Stimulated activated CD4-positive, alpha-beta T cell treated with anti-CD3 and anti-CD28 coated beads, Interleukin-4, amount 100 ng/mL, for 48 hours (primary cell): ENCODE results near the gene ZFAND3.
"Not testable (repeated sequence)": the region's sequence is repeated elsewhere in the genome, so short reads cannot be mapped to it uniquely, and the experiment has no call there.

Source experiments
- DNase-seq, 2 donors: peaks; one replicate each; pipeline ENCODE4 v3.0.0-alpha.2; 2020; ENCODE audit warnings: low read depth in 2 of 2

Gene ZFAND3

DNA sequence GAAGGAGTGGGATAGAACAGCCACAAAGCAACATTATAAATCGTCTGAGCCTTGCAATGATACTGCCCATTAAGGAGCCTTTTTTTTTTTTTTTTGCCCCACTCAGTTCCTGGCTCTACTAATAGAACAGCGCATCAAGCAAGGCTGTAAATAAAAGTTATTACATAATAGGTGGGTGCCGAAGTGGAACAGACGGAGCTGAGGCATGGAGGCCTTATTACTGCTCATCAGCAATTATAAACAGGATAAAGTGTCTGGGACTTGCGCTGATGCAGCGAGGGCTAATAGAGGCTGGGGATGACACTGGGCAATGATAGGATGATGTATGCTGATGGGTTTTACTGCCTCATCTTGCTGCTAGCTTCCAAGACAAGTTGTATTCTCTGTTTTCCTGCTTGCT lies 272.1 kb downstream of the ZFAND3 start:
- no peak for DNase-seq

DNA sequence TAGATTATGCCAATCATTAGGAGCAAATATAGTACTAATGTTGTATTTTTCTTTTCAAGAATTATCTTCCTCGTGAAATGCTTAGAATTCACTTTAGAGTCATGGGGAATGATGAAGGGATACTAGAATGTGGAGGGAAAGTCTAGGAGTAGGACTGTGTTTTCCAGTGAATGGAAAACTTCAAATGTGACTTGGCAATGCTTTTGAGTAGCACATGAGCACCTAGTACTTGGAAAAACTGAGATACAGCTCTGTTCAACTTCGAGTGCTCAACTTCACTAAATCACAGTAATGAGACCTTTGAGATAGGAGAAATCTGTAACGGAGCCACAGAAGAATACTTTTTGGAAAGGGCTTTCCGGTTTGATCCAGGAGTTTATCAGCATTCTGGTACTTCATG lies 272.9 kb downstream of the ZFAND3 start:
- no peak for DNase-seq

DNA sequence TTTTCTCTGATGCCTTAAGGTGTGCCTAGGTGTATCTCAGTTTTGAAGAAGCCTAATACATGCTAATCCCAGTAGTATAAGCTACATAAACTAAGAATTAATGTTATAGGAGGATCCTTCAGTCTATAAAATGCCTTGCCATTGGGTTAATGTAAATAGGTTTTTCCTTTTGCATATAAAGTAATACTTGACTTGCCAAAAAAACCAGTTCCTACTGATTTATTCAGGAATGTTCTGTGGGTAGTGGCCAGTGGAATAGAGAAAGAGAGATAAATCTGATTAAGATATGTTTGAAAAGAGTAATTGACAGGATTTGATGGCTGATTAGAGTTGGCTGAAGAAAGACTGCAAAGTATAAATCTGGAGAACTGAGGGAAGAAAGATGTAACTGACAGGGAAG lies 273.4 kb downstream of the ZFAND3 start:
- no peak for DNase-seq

DNA sequence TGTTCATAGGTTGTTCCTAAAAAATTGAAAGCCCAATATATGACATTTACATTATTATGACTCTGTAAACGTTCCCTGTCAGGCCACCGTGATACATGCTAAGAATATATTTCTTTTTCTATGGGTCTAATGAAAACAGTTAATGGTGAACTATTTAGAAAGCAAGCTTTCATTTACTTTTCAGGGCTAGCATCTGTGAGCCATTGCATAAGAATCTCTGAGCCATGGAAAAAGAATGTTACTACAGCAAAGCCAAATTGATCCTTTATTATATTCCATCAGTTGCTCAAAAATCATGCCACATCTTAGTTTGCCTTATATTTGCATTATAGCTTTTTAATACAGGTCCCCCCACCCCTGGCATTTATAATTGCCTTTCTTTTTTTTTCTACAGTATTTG lies 275.5 kb downstream of the ZFAND3 start:
- DNase-seq, result no peak

DNA sequence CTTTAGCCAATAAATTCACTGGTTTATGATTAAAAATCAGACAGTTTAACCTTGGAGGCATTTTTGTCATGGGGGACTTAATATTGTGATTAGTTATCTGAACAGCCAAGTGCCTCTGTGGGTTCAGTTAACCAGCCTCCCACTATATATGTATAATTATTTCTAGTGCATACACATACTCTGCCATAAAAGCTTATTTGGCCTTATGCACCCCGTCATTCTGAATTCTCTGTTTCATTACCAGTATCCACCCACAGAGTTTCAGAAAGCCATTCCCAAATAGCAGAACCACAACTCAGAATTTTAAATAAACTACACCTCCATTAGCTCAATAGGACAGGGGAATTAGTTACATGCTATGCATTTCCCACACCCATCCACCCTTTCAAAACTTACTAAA lies 279.7 kb downstream of the ZFAND3 start:
- no peak for DNase-seq

DNA sequence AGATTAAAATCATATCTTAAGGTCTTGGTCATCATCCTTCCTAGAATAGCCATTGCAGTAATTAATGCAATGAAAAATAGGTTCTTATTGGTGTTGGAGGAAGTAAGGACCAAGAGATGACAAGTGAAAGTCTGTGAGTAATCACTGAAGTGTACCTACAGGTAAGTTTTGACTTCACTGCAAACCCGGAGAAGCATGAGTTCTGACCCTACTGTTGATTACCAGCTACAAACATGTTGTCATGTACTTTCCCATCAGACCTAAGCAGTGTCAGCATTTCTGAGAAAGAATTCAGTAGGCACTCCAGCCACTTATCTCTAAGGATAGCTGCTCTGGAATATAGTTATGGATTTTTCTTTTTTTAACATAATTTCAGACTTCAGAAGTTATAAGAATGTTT lies 280.9 kb downstream of the ZFAND3 start:
- DNase-seq, result no peak

DNA sequence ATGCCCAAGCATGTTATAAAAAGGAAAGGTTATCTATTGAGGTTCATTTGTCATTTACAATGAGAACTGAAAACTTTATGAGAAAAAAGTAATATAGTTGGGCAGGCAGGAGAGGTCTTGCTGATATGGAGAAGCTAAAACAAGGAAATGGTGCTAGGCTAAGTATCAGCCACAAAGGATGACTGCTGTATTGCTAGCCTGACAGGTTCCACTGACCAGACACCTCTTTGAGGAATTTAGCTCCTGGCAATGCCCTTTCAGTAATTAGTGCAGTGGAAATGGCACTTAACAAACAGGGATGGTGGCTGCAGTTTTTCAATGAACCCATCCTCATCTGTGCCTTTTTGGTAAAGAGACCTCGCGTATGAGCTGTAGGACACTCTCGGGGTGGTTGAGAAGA lies 284.4 kb downstream of the ZFAND3 start:
- no peak for DNase-seq

DNA sequence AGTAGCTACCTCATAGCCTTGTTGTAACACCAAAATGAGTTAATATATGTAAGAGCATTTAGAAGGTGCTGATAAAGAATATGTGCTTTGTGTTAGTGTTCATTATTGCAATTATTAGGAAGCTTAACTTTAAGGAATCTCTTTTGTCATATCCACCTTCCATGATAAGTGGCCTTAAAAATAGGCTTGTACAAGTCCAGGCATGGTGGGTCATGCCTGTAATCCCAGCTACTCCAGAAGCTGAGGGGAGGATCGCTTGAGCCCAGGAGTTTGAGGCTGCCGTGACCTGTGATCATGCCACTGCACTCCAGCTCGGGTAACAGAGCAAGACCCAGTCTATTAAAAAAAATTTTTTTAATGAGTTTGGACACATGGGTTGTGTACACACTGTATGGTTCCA lies 285.5 kb downstream of the ZFAND3 start:
- no peak for DNase-seq

DNA sequence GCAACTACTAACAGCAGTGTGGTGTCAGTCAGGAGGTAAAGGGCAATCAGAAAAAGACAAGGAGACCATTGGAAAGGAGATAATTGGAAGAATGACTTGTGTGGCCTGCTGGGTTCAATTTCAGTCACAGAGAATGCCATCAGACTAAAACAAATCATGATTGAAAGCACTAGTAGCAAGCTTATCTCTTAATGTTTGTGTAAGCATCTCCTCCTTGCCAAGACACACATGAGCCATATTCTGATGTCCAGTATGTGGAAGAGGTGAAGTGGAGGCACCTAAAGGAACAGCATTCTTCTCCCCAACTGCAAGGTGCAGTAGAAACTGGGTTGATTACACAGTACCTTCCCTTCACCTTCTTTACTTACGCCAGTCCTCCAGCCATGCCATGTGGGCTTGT lies 287.5 kb downstream of the ZFAND3 start:
- DNase-seq, result no peak

DNA sequence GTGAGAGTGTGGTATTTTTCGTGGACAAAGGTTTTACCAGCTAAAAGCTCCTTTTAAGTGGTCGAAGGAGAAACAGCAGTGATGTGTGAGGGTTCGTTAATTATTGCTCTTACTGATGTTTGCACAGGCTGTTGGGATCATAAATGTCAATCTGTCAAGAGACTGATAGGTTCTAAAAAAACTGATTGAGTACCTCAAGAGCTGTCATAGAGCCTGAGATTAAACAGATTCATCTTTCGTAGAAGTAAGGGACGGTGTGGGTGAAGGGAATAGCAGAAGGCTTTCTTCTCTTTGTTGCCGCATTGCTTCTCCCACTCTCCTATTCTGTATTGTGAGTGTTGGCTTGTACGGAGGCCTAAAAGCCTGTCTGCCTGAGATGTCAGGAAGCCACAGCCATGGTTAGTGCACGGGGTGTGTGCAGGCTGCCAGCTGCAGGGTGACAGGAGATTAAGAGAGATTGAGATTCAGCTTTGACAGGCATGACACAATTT lies 291.0 kb downstream of the ZFAND3 start:
- DNase-seq, result no peak

DNA sequence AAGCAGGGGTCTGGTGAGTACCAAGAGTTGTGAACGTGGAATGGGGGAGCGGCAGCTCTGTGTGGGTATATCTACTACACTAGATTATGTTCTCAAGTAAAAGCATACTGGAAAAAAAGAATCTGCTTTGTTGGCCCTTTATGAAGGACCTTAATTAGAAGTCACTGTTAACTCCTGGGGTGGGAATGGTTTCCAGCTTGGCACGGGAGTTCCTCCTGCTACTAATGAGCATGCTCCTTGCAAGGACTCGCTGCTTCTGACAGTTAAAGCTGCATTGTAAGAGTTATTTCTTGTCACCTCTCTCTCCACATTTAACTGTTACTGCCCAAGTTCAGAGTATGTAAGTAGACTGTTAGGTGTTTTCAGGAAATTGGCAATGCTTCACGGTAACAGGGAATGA lies 292.7 kb downstream of the ZFAND3 start:
- no peak for DNase-seq

DNA sequence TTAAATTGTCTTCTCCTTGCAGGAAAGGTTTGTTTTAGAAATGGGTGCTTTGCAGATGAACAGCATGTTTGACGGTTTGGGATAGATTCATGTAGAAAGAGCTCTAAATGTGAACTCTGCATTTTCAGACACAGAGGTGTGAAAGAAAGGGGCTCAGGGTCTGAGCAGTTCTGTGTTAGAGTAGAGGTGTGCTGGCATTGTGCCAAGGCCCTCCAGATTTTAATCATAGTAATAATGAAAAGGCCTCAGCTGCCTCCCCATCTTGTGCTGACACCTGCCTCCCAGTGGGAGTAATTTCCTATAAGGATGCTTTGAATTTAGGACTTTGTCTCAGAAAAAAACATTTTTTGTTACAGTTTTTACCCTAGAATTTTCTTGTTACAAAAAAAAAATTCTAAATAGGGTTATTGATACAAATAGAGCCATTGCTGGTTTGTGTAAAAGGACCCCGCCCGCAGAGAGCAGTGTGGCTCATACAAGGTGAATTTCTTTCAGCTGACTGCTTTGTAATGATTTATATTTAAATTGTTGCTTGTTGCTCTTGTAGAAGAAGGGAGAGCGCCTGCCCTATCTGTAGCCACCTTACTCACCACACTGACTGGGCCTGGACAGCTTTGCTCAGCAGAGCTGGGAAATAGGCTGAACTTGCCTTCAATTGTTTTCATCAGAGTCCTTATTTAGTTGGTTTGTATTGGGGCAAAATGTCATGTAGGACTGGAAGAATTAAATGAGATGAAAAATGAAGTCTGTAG lies 294.5 kb downstream of the ZFAND3 start:
- DNase-seq, result no peak

DNA sequence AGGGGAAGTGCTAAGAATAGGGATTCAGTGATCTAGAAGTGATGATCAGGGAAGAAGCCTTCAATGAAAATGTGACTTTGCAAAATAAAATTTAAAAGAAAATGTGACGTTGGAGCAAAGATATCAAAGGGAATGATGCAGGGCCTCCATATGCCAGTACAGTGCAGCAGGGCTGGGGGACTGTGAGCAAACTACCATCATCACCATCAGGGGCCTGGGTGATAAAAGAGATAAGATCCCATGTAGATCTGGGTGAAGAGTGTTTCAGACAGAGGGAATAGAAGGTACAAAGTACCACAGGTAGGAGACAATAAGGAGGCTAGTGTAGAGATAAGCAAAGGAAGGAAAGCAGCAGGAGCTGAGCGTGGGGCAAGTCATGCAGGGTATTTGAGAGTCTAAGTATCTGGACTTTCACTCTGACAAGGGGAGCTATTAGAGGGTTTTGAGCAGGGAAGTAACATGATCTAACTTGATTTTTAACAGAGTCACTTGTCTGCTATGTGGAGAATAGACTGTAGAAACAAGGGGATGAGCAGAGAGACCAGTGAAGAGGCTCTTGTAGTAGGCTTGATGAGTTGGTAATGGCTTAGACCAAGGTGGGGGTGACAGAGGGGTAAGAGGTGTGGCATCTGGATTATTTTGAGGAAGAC lies 295.6 kb downstream of the ZFAND3 start:
- DNase-seq, result no peak

DNA sequence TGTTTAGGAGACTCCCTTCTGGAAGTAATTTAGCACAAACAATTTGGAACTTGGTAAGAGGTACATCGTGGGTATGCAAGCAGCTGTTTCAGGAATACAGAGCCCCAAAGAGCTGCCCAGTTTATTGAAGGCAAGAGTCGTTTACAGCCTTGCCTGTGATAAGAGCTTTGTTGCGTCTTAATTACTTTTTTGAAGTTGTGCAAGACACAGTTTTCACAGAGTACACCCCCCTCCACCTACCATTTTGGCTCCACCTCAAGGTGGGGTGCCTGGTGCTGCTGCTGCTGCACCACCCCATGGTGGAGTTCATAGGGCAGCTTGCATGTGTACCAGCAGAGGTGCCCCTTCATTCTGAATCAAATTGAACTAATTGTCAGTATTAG lies 296.1 kb downstream of the ZFAND3 start:
- no peak for DNase-seq

DNA sequence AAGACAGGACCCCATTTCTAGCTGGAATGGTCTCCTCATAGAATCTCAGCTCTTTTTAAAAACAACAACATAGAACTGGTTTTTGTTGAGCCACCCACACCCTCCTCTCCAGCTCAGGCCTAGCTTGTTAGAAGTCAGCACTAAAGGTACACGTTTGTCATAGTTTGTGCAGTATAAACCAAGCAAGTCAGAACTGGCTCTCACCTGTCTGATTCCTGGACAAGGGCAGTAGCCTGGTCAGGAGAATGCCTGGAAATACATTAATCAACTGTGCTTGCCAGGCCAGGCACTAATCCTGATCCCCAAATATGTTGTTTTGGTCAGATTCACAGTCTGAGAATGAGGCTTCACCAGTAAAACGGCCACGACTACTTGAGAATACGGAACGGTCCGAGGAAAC lies 296.7 kb downstream of the ZFAND3 start:
- DNase-seq, result no peak

DNA sequence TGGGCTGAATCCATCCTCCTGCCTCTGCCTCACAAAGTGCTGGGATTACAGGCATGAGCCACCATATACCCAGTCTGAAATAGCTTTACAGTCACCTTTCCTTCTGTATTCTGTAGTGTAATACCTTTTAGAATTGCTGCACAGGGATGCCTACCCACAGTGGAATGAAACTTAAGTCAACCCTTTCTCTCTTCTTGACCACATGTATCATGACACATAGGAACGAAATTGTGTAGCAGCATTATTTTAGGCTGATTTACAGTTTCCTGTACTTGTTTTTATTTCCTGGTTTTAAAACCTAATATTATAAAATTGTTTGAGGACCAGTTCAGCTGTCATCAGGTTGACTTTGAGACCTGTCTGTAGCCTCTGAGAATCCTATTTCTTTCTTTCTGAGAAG lies 297.8 kb downstream of the ZFAND3 start:
- DNase-seq, result no peak

DNA sequence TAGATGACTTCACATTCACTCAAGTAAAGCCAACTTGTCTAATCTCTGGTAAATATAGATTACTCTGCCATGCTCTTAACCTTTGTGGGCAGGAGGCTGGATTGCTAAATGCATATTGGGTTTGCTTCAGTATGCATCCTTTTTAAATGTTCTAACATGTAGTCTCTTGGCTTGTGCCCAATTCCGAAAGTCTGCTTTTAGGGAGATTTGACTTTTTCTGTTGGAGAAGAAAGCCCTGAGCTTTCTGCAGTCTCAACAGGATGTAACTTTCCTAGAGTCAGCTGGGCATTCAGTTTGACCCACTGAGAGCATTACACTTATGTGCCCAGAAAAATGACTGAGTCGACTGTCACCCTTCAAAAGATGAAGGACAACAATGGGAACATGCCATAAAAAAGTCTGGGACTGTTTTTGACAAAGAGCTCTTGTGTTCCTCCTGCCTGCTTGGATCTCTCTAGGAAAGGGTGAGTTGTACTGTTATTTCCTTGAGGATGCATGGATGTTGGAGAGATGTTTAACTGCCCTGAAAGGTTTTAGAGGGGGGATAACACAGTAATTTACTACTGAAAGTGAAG lies 299.4 kb downstream of the ZFAND3 start:
- no peak for DNase-seq

DNA sequence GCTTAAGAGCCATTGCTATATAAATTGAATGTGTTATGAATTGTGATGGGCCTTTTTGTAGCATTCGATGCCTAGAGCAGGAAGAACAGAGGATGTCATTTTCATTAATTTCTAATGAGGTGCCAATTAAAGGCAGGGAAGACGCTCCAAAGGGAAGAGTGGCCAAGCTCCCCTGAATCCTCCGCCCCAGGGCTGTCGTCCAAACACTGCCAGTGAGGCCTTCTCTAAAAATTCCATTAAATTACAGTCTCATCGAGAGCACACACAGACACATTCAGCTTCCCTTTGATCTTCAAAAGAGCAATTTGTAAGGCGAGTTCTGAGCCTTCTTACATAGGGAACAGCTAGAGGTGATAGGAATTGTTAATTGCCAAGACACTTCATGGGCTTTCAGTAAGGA lies 300.0 kb downstream of the ZFAND3 start:
- DNase-seq, result no peak

DNA sequence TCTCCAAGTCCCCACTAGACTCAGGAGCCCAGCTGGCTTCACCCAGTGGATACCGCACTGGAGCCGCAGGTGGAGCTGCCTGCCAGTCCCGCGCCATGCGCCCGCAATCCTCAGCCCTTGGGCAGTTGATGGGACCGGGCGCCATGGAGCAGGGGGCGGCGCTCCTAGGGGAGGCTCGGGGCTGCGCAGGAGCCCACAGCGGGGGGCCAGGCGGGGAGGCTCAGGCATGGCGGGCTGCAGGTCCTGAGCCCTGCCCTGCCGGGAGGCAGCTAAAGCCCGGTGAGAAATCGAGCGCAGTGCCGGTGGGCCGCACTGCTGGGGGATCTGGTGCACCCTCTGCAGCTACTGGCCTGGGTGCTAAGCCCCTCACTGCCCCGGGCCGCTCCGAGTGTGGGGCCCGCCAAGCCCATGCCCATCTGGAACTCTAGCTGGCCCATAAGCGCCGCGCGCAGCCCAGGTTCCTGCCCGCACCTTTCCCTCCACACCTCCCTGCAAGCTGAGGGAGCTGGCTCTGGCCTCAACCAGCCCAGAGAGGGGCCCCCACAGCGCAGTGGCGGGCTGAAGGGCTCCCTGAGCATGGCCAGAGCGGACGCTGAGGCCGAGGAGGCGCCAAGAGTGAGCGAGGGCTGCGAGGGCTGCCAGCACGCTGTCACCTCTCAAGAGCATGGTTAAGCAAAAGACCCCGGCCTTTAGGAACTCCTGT lies 304.8 kb downstream of the ZFAND3 start:
- not testable (repeated sequence) for DNase-seq

DNA sequence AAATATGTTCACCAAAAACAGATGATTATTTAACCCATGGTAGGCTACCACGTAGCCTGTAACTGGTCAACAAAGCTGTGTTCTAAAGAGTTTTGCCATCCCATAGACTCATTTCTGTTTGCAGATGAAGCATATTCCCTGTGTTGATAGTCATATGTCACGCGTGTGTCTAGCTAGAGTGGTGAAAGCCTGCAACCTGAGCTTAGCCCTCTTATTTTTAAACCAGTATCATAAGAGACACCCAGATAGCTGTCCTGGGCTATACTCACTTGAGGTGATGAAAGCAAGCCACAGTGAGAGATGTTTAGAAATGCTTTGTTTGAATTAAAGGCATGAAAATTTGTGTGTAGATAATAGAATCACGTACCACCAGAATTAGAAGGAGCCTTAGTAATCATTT lies 307.8 kb downstream of the ZFAND3 start:
- no peak for DNase-seq

DNA sequence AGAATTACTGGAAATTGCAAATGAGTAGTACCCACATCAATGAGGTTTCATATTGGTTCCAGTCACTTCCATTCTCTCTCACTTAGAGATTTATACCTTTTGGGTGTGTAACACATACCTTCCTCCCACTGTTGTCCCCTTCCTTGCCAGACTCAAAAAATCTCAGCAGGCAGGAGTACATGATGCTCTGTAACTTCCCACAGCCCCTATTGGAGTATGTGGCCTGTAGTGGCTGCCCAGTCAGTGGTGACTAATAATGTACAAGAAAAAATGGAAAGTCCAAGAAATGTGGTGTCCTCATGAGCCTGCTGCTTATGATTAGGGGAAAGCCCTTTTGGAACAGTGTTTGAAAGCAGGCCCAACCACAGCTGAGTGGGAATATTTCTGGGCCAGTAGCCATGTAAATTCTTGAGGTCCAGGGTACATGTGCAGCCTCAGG lies 312.0 kb downstream of the ZFAND3 start:
- DNase-seq, result peak in 1 of 2 donors; percentile 8

DNA sequence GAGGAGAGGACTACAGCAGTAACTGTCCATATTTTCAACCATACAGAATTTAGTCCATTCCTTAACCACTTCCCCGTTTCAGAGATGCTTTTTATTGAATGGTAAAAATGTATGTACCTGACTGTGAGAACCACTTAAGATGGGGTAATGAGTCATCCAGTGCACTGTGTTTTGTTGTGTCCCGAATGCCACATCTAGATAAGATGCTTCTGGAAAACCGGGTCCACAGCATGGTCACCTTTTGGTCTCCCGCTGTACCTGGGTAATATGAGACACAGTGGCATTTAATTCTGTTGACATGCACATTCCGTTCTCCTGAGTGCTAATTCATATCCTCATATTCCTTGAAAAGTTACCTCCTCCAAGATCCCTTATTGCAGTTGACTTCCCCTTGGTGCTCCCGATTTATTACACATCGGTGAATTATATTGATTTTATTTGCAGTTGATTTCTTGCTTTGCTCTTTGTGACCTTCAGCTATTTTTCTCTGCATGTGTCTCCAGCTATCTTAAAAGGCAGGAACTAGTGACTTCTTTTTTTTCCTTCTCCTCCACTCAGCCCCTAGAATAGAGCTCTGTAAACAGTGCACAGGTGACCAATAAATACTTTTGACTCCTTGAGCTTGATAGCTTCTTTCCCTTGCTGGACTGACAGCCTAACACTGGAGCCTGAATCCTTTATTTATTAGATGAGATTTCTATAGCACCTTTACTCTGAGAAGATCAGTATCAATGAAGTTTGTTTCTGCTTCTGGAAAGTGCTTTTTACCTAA lies 314.6 kb downstream of the ZFAND3 start:
- no peak for DNase-seq
